Mucosa of gallbladder (tissue), 1 donor: Measurements from ENCODE around the gene JSRP1. TPM values are rescaled to one million over a fixed set of nuclear protein-coding genes. Genes with fewer than 3 reads are reported as not detected.

Experiments
- DNase-seq: peaks from one replicate; pipeline ENCODE4 v3.0.0-alpha.2; 2020; ENCODE audit warnings: low spot score
- total RNA-seq: library from RNA; stranded (reverse); gene quantifications from one replicate; pipeline ENCODE4 v1.2.1, GENCODE V29; 2021
- donor health status: DM: no; HTN: no; CAD: no.

JSRP1 gene
- total RNA-seq, 1 donor from 2014 or later: 0.17 TPM

DNA sequence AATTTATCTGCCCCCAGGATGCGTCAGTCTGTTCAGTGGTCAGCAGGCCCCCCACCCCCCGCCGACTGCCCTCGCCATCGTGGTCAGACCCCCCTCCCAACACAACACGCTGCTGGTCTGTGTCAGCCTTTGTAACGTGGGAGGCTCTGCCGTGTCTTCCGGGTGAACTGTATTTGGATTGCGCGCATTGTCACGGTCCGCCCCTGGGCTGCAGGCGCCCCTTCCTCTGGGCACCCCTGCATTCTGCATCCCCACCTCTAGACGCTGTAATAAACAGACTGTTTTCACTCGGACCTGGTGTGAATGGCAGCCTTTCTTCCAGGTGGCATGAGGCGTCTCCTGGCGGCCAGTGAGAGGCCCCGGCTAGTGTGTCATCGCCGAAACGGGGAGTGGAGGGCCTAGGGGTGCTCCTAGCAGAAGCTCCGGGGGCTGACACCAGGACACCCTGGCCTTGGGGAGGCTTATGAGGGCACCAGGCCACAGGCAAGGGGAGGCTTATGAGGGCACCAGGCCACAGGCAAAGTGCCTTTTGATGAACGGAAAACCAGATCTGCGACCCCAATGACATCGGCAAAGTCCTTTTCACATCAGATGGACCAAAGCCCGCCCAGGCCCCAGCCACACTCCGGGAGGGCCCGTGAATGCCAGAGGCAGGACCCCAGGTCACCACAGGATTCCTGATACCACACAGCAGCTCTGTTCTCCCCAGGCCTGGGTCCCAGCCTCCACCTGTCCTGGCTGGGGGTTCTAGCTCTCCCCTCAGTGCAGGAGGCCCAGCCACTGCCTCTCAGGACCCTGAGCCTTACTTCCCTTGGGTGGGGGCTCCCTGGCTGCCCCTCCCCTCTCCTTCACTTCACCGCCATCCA is 23.7 kb downstream of the JSRP1 start:
- no peak for DNase-seq

DNA sequence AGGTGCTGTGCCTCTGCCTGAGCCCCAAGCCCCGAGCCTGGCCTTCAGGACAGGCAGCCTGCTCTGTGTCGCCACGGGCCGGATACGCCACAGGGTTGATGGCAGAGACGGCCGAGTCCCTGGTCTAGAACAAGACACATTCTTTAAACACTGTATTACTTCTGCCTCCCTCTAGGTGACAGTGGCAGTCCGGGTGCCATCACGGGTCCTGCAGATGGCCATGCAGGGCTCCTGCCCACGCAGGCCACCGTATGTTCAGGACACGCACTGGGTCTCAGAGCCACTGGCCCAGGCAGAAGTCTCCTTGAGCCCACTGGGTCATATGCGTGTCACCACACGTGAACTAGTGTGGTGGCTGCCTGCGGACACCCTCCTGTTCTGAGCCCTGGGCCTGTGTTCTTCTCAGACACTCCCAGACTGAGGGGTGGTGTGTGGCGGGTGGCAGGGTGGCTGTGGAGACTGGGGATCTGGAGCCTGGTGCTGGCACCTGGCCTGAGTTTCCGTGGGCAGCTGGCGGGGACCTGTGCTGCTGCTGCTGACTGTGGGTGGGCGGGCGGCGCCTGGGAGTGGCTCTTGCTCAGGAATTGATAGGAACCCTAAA is 24.5 kb downstream of the JSRP1 start:
- DNase-seq: no peak

DNA sequence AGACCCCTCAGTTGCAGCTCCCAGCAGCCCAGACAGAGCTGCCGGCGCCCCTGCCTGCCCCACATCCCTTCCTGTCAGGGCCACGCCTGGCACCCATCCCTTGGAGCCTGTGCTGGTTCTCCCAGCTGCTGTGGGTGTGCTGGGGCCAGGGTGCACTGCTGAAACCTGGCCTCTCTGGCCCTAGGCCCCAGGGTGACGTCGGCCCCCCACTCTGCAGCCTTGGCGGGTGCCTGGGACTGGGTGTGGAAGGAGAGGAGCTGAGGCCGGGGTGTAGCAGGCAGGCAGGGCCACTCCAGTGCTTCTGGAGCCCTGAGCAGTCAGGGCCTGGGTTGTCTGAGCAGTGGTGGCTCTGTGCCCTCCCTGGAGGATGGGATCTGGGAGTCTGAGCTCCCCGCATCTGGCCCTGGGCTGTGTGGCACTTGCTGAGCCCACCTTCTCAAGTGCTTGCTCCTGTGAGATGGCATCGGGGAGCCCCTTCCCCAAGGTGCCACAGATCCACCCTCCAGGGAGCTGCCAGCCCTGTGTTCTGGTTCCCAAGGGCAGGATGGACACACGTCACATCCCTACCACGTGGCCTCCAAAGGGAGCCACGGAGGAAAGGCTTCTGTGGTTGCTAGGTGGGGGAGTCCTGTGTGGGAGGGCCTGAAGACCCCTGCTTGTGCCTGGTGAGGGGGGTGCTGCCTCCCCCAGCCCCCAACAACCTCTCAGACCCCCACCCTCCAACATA is 25.2 kb downstream of the JSRP1 start:
- no peak for DNase-seq

DNA sequence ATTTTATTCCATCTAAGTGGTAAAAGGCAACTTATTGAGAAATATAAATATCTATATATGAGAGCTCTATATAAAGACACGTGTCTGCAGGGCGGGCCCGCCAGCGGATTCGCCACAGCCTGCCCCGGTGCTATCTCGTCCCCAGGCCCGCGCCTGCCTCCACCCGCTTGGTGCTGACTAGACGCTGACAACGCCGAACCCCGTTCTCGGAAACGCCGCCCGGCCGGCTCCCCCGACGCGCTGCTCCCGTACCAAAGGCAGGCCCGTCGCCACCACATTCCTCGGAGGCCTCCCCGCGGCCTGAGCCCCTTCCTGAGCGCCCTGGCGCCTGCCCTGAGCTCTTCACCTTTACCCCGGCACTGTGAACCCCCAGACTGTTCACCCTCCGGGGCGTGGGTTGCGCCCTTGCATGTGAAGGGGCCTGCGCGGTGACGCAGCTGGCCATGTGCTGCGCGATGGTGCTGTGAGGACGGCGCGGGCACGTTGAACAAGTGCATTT is 26.1 kb downstream of the JSRP1 start:
- DNase-seq: no peak

DNA sequence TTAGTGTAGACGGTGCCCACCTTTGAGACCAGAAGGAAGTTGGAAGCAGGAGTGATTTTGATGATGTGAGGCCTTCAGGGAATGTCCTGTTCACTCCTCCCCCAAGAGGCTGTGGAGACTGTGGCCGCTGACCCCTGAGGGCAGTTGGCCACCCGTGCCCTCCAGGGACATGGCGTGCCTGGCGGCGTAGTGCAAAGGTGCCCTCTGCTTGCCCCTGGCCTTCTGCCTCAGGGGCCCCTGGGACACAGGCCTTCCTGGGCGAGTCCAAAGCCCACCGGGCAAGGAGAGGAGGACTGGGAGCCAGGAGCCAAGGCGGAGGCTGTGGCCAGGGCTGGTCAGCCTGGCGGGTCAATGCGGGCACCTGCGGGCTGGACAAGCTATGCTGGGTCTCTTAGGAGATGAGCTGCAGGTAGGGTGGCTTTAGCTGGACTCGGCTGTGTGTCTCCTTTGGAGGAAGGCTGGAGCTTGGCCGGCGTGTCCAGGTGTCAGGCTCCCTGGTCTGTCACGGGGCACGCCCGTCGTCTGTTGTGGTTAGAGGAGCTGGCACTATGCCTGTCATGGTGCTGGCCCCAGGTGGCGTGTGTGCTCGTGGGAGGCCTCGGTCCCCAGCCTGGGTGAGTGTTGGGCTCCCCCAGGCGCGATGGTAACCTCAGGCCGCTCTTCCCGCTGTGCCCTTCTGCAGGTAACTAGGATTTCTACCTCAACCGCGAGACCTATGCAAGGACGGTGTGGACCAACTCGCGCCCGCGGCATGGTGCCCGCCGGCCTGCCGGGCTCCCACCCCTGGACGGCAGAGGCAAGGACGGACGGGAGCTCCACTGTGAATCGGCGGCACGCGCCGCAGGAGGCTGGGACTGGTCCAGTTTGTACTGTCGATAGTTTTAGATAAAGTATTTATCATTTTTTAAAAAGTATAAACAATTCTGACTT is 26.8 kb downstream of the JSRP1 start:
- no peak for DNase-seq

DNA sequence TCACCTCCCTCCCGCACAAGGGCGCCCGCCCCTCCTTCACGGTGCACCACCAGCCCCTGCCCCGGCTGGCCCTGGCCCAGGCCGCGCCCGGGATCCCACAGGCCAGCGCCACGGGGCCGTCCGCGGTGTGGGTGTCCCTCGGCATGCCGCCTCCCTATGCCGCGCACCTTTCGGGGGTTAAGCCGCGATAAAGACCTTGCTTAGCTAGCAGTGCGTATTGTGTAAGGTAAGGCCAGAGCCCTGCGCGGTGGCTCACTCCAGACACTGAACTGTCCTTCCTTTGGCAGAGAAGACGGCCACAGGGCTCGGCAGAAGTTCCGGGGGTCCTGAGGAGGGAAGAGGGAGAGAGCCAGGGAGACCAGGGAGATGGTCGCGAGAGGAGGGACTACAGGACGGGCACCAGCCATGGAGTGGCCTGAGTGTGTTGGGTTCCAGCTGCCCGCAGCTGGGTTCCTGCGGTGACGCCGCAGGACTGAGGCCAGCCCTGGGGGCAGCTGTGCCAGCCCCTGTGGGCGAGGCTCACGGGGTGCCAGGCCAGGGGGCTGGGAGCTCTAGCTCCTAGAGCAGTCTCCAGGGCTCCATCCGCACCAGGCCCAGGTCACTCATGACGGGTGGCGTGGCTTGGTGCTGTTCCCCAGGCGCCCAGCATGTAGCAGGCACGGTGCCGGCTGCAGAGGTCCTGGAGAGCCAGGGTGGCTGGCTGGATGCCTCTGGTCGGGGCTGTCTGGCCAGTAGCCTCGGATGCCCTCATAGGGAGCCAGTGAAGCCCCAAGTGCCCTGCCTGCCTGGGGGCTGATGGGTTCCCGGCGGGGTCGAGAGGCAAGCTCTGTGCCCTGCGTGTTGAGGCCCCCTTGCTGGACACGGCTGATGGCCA is 27.8 kb downstream of the JSRP1 start:
- DNase-seq: no peak

DNA sequence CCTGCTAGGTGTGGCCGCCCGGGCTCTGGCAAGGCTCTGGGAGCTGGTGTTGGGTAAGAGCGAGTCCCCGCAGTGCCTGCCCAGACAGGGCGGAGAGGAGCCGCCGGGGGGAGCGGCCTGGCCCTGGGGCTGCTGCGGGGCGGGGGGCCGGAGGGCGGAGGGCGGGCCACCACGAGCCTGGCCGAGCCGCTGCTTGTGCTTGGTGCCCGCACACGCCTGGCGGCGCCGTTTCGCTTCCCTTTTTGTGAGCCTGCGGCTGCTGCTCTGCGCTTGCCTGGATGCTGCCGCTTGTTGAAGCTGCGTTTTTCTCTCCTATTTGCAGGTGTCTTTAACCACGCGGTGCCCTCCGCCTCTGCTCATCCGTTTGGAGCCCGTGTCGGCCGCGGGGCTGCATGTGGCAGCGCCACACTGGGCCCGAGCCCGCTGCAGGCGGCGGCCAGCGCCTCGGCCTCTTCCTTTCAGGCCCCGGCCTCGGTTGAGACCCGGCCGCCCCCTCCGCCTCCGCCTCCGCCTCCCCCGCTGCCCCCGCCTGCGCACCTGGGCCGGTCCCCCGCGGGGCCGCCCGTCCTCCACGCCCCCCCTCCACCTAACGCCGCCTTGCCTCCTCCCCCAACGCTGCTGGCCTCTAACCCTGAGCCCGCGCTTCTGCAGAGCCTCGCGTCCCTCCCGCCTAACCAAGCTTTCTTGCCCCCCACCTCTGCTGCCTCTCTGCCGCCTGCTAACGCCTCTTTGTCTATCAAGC is 28.6 kb downstream of the JSRP1 start:
- DNase-seq: no peak

DNA sequence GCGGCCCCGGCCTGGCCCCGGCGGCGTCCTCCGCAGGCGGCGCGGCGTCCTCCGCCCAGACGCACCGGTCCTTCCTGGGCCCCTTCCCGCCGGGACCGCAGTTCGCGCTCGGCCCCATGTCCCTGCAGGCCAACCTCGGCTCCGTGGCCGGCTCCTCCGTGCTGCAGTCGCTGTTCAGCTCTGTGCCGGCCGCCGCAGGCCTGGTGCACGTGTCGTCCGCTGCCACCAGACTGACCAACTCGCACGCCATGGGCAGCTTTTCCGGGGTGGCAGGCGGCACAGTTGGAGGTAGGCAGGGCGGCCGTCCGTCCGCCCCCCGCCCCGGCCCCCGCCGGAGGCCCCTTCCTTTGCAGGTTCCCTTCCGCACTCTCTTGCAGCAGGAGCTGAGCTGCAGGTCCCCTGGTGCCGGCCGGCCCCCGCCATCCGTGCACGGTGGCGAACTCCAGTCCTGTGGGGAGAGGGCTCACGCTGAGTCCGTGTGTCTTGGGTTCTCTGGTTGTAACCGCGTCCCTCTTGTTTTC is 29.3 kb downstream of the JSRP1 start:
- DNase-seq: no peak

DNA sequence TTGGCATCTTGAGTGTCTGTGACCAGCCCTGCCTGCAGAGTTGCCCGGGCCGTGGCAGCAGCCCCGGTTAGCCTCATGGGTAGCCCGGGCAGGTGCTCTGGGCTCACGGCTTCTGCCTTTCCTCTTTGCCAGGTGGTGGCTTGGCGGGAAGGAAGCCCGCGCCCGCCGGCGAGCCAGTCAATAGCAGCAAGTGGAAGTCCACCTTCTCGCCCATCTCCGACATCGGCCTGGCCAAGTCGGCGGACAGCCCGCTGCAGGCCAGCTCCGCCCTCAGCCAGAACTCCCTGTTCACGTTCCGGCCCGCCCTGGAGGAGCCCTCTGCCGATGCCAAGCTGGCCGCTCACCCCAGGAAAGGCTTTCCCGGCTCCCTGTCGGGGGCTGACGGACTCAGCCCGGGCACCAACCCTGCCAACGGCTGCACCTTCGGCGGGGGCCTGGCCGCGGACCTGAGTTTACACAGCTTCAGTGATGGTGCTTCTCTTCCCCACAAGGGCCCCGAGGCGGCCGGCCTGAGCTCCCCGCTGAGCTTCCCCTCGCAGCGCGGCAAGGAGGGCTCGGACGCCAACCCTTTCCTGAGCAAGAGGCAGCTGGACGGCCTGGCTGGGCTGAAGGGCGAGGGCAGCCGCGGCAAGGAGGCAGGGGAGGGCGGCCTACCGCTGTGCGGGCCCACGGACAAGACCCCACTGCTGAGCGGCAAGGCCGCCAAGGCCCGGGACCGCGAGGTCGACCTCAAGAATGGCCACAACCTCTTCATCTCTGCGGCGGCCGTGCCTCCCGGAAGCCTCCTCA is 30.0 kb downstream of the JSRP1 start:
- DNase-seq: no peak

DNA sequence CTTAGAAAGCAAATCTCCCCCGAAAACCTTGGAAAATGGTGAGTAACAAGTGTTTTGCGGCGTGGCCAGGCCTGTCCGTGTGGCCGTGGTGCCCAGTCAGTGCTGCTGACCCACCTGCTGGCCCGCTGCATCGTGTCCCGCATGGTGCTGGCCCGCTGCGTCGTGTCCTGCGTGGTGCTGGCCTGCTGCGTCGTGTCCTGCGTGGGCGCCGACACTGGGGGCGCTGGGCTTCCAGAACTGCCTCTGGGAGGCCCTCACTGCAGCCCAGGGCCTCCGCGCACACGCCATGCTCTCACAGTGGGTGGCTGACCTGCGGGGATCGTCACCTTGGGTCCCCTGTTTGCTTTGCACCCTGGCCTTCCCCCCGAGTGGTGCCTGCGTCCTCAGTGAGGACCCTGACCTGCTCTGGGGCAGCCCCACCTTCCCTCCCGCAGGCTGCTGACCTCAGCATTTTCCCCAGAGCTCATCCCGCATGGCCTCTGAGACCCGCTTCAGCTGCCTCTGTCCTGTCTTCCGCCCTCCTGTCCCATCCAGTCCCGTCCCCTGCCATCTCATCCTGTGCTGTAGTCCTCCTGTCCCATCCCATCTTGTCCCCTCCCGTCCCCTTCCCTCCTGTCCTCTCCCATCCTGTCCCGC is 30.7 kb downstream of the JSRP1 start:
- no peak for DNase-seq

DNA sequence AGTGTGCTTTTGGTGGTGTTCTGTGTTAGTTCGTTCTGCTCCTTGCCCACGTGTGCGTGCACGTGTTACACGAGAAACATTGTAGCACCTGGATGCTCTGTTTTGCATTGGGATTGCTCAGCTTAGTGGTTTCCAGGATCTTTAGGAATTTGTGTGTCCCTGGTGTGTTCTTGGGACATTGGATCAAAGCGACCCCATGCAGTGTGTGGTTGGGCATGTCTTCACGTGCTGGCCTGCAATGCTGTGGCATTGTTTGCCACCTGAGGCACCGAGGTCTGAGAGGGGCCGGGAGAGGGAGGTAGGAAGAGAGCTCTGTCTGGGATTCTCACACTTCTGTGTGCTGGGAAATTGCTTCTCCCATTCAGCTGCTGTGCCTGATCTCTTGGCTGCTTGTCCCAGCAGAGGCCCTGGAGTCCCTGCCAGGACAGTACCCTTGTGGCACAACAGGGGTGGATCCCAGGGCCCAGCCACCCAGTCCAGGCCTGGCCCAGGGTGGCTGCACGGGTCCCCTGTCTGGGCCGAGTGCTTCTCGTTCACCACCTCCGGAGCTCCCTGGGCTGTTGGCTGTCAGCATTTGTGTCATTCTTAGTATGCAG is 31.4 kb downstream of the JSRP1 start:
- no peak for DNase-seq

DNA sequence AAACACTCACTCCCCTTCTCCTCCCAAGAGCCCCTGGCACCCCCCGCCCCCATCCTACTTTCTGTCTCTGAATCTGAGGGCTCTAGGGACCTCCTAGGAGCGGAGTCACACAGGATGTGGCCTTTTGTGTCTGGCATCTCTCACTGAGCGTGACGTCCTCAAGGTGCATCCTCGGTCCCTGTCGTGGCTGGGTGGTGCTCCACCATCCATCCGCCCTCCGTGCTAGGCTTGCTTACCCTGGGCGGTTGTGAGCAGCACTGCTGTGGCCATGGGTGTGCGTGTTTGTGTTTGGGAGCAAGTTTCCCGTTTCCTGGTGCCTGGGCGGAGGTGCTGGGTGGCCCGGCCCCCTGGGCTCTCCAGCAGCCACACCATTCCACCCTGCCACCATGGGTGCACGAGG is 32.3 kb downstream of the JSRP1 start:
- DNase-seq: no peak

DNA sequence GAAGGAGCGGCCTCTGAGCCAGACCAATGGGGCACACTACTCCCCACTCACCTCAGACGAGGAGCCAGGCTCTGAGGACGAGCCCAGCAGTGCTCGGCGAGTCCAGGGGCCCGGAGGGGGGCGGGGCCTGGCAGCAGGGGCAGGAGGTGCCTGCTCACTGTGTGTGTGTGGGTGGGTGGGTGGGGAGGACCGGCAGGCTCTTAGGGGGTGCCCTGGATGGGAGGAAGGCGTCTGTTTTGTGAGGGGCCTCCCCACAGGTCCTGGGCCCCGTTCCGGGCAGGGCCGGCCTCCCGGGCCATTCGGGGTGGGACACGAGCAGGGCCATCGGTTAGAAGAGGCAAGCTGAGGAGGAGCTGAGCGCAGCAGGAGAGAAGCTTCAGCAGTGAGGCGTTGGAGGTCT is 32.8 kb downstream of the JSRP1 start:
- no peak for DNase-seq

DNA sequence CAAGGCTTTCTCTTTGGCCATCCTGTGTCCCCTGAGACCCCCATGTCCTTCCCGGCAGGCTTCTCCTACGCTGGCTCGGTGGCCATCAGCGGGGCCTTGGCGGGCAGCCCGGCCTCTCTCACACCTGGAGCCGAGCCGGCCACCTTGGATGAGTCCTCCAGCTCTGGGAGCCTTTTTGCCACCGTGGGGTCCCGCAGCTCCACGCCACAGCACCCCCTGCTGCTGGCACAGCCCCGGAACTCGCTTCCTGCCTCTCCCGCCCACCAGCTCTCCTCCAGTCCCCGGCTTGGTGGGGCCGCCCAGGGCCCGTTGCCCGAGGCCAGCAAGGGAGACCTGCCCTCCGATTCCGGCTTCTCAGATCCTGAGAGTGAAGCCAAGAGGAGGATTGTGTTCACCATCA is 34.3 kb downstream of the JSRP1 start:
- DNase-seq: no peak

DNA sequence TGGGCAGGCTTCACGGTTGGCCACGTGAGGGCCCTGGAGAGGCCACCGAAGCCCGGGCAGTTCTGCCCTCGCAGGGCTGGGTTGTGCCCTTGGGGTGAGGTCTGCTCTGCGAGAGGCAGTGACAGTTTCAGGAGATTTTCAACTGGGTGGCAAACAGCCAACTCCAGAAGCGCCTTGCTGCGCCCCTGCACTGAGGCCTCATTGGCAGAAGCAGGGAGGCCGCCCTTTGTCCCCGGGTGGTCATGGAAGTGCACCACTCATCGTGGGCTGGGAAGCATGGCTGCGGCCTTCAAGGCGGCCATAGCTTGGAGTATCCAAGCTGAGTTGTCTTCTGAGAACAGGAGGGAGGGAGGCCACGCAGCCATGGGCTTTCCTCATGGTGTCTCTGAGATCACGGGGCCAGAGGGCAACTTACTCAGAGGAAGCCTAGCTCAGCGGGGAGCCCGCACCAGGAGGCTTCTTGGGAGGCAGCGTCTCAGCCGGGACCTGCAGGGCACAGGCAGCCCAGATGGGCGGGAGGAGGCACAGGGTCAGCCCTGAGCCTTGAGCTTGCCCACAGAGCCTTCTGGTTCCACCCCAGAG is 34.9 kb downstream of the JSRP1 start:
- no peak for DNase-seq

DNA sequence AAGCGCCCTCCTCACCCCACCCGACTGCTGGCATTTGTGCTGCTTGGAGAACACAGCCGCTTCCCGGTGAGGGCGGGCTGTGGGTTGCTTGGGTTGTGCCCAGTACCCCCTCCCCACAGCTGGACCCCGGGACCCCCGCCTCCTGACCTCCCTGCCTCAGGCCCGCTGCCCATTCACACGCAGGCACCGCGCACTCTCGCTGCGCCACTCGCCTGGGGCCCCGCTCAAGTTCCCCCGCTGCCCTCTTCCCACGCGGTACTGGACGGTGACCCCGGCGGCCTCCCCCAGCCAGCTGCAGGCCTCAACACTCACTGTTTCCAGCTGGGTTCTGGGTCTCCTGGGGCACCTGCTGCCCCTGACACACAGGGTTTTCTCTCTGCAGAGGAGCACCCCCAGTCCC is 36.5 kb downstream of the JSRP1 start:
- DNase-seq: no peak

DNA sequence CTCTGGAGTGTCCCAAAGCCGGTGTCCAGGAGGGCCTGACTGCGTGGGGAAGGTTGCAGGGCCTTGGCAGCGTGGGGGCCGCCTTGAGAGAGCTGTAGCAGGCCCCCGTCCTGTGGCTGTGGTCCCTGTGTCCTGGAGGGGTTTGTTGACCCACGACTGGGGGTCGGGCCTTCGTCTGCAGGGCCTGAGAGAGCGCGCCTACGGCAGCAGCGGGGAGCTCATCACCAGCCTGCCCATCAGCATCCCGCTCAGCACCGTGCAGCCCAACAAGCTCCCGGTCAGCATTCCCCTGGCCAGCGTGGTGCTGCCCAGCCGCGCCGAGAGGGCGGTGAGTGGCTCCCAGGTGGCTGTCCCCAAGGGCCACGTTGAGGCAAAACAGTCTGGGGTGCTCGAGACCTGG is 38.6 kb downstream of the JSRP1 start:
- DNase-seq: no peak
